D341Med (cell line): ENCODE data around the gene SUFU.

Source experiments
- DNase-seq: peaks from one replicate; pipeline ENCODE4 v3.0.0; 2012; ENCODE audit warnings: low spot score

Gene SUFU

DNA sequence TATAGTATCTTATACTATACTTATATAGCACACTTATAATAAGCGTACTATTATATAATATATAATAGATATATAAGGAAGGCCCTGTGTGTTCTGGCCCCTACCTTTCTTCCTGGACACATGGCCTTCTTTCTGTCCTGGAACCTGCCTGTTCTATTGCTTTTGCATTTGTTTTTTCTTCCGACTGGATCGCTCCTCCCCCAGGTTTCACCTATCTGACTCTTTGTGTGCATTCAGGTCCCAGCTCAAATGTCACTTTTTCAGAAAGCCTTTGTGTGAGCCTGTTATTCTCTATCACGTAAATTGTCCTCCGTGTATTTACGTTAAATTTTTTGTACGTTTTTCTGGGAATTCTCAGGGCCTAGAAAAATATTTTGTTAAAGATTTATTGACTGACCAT, 137.6 kb downstream of the SUFU start:
- DNase-seq, result no peak

DNA sequence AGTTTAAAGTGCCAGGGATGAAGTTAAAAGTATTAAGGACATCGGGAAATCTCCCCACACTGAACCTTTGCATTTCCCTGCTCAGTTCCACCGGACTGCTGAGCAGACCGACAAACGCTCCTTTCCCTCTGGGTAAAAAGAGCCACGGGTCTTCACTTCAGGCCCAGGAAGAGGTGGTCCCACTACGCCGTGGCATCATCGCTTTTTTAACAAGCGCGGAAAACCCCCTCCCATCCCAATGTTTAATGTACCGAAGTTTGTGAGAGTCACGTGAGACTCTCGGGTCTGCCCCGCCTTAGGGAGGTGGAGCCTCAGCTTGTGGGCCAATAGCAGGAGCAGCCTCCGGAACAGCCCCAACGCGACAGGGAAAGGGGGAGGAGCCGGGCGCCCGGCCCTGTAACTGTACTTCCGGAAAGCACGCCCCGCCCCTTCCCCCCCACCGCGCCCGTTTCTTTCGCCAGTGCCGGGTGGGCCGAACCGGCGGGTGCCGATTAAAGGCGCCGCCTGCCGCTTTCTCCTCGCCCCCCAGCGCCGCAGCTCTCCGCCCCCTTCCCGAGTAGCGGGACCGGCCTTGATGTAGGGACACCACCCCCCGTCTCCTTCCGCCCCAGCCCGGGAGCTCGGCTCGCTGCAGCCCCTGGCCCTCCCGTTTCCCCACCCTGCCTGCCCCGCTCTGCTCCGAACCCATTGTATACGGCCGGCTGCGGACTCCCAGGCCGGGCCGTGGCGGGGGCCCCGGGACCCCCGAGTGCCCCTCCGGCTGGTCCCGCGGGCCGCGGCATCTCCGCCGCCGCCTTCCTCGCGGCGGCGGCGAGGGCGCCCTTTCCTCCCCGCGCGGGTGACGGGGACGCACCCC, 138.3 kb downstream of the SUFU start:
- DNase-seq, result peak; percentile 86

DNA sequence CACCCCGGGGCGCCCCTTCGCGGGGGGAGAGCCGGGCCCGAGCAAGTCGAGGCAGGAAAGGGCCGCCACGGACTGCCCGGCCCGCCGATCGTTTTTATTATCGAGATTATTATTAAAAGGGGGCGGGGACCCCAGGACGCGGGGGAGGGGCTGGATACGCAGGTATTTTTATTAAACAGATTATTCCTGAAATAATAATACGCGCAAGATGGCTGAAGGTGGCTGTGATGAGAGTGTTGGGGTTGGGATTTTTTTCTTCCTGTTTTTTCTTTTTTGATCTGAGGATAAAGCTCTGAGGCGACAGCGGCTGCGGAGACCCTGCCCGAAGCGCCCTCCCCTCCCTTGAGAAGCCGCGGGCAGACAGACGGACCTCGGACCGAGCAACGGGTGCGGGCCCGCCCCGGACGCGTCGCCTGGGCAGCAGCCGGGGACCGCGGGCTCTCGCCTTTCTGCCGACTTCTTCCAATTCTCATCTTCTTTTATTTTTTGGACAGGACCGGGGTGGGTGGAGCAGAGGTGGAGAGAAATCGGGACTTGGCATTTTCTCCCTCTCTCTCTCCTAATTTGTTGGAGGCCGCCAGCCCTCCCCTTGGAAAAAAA, 139.1 kb downstream of the SUFU start:
- no peak for DNase-seq

DNA sequence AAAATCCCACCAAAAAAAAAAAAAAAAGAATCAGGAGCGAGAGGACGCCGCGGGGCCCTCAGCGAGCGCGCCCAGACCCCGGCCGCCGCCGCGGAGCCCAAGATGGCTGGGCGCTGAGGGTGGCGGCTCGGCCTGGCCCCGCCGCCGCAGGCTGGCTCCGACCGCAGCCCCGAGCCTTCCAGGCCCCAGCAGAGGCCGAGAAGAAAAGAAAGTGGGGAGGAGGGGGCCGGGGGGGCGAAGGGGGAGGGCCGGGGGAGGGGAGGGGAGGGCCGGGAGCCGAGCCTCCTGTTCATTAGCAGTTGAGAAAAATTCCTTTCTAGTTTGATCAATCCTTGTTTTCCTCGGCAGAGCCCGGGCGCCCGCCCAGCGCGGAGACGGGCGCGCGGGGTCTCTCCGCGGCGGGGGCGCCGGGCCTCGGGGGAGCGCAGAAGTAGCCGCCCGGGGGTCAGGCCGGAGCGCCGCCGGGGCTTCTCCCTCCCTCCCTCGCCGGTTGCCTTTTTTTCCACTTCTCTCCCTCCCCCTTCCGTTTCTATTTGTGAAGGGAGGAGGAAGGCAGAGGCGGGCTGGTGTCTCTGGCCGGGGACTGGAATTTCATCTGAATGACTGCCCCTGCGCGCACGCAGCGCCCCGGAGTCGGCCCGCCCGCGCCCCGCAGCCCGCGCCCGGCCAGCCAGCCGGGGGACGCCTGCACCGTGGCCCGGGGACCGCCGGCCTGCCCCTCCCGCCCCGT, 139.7 kb downstream of the SUFU start:
- peak; percentile 53 for DNase-seq

DNA sequence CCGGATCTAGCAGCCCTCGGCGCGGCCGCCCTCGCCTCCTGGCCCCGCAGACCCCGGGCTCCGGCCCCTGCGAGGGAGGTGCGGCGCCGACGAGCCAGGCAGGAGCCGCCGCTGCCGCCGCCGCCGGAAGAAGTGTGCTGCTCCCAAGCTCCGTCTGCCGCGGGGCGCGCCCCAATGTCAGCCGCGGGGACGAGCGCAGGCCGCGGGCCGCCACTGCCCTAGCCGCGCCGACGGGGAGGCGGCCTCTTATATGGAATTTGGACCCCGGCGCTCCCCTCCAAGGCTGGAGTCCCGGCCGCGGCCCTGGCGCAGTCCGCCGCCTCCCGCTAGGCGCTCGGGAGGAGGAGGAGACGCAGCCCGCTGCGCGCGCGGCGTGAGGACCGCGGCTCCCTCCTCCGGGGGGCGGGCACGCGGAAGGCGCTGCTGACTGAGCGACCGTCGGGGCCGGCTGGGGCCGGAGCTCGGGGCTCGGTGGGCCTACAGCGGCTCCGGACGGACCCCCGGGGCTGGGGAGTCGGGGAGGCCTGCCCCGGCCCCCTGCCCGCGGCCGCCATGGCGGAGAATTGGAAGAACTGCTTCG, 140.4 kb downstream of the SUFU start, which contains the start of gene TRIM8:
TSS of gene TRIM8 (plus strand) at position 414 of the 580 bp plus-strand sequence. CDS start at position 553, 139 bp downstream.
- DNase-seq, result peak; percentile 51

DNA sequence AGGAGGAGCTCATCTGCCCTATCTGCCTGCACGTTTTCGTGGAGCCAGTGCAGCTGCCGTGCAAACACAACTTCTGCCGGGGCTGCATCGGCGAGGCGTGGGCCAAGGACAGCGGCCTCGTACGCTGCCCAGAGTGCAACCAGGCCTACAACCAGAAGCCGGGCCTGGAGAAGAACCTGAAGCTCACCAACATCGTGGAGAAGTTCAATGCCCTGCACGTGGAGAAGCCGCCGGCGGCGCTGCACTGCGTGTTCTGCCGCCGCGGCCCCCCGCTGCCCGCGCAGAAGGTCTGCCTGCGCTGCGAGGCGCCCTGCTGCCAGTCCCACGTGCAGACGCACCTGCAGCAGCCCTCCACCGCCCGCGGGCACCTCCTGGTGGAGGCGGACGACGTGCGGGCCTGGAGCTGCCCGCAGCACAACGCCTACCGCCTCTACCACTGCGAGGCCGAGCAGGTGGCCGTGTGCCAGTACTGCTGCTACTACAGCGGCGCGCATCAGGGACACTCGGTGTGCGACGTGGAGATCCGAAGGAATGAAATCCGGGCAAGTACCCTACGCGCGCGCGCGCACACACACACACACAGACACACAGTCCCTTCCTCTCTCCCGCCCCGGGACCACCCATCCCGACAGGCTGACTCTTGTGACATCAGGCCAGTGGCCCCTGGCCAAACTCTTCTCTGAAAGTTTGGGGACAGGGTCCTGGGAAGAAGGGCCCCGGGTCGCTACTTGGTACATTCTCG, 141.0 kb downstream of the SUFU start:
- peak; percentile 77 for DNase-seq

DNA sequence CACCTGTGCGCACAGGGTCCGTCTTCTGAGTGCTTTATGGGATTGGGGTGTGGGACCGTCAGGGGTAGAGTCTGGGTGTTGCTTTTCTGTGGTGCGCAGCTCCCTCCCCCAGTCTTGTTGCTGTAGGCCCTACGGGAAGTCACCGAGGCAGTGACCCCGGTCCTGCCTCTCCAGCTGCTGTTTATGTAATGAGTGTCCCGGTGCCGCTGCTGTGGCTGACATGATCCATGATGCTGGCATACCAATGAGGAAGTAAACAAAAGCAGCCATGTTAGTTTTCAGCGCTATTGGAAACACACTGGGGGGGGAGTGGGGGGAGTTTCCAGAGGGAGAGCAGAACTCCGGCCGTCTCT, 141.6 kb downstream of the SUFU start:
- DNase-seq, result no peak

DNA sequence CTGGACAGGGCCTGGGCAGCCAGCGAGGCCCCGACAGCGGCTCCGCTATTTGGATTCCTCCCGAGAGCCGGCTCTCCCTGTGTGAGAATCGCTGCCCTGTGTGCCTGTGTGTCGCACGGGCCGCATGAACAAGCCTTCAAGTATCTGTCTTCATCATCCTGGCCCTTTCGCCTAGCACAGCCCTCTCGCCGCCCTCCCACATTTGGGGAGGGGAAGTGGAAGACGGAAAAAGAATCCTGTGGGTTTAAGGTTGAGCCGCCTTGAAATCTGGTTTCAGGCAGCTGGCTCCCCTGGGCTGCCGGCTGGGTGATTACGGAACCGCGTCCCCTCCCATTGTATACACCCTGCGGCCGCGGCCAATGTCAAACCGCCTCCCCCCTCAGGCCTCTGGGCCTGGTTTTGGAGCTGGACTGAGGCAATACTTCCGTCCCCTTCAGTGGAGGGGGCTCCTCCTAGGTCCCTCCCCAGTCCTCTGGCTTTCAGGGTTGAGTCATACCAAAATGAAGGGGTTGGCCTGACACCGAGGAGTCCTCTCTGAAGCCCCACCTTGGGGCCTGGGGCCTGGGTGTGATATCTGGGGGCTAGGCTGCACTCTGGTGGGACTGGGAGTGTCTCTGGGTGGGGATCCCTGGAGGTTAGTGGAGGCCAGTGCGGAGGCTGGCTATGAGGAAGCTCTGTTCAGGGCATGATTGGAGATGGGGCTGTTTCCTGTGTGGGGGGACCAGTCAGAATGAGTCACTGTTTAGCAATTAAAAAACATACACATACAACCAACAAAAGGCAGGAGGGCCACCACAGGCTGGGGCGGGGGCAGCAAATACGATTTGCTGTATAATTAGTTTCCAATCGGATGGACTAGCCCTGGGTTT, 142.2 kb downstream of the SUFU start:
- DNase-seq, result peak; percentile 61

DNA sequence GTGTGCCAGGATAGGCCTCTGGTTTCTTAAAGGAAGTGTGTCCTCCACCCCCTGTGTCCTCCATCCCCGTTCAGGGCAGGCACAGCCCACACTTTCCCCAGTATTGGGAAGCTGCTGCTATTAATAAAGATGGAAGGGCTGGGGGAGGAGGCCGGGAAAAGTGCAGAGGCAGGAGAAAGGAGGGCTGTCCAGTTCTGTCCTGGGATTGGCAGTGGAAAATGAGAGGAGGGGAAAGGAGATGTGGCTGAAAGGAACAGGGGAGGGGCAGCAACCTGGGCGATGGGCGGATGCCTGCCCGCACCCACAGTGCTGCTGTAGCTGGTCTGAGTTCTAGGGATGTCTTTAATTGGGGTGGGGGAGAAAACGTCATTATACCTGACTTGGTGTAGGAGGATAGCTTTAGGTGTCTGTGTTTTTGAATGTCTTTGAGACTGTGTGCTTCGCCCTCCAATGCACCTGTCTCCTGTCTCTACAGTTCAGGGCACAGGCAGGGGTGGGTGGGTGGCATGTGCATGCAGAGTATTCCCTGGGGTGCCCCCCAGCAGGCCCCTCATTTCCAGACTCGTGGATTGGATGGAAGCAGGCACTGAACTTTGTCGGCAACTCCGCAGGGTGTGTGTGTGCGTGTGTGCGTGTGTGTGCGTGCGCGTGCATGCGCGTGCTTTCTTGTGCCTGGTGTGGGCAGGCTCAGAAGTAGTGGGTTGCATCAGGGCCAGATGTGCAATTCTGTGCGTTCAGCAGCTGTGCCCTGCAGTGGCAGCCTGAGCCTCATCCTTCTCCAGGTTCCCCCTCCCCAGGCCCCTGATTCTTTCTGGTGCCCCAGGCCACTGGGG, 143.1 kb downstream of the SUFU start:
- DNase-seq, result no peak

DNA sequence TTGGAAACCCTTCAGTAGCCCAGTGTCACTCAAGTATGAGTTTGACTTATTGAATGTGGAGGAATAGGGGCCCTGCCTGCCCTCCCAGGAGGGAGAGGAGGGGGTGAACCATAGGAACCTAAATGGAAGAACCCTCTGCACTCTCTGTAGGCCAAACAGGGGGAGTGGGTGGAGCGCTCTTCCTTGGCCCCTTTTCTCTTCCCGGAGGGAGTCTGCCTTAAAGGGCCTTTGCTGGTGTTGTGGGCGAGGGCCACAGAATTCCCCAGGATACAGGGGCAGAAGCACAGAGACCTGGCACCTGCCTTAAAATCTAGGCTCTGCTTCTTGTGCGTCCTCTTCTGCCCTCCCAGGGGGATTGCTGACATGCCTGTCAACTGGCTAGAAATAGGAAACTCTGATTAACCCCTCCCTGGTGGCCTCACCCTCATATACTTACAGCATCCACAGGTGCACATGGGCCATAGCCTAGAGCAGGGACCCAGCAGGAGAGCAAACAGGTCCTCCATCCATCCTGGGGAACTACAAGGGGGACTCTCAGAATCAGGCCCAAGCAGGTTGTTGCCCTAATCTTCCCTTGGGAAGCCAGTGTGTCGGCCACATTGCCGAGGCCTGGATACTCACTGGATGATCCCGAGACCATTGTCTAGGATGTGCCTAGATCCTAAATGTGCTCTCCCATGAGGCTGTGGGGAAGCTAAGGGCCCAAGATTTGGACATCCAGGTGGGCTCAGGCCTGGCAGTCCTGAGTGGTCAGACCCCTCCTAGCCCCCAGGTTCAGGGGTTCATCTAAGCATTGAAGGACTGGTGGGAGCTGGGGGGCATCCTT, 143.9 kb downstream of the SUFU start:
- DNase-seq, result no peak

DNA sequence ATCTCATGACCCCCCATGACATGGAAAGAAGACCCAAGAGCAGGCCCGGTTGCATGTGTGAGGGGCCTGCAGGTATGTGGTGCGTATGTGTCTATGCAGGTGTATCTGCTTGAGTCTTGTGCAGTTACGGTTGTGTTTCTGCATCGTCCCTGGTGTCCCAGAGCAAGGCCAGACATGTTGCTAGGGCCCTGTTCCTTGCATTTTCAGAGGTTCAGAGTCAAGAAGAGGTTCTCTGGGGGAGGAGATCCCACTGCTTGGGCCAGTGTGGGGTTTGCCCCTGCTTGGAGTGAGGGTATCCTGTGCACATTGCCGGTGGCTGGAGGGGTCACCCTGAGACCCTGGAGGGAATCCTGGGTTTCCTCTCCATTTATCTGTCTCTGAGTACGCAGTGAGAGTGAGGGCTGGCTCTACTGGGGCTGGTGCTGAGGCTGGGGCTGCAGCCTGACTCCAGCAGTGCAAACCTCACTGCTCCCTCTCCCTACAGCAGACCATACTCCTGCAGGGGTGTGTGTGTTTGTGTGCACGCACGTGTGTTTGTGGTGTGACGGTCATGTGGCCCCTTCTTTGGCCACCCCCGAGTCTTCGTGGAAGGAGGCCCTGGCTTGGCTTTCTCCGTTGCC, 144.6 kb downstream of the SUFU start:
- DNase-seq, result no peak

DNA sequence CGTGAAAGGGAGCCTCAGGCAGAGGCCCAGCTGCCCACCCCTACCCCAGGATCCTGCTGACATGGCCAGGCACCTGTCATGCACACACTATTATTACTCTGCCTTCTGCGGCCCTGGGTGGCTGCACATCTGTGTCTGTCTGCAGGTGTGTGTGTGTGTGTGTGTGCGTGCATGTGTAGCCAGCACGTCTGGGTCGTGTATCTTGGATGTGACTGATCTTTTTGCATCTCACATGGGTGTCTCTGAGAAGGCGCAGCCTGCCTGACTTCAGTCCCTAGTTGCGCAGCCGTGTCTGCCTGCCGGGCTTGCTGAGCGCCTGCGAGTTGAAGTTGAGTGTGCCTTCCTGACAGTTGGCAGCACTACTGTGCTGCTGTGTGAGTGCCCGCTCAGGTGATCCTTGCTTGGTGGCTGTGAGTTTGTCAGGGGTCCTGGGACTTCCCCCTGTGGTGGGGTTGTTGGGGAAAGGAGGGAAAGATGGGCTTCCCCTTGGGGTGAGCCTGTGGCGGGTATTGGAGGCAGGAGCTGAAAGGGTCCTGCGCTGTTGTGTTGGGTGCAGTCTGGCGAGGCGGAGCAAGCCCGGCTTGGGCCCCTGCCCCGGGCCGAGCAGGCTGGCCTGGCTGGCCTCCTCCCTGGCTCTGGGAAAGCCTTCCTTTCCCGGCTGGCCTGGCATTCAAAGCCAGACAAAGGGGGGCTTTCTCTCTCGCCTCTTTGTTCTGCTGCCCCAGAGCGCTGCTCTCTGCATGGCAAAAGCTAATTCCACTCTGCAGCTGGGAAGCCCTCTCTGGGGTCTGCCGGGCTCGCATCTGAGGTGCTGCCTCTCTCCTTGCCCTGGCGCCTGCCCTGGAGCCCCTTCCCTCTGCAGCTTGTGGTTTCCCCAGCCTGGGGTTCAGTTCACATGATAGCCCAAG, 145.4 kb downstream of the SUFU start:
- DNase-seq, result no peak

DNA sequence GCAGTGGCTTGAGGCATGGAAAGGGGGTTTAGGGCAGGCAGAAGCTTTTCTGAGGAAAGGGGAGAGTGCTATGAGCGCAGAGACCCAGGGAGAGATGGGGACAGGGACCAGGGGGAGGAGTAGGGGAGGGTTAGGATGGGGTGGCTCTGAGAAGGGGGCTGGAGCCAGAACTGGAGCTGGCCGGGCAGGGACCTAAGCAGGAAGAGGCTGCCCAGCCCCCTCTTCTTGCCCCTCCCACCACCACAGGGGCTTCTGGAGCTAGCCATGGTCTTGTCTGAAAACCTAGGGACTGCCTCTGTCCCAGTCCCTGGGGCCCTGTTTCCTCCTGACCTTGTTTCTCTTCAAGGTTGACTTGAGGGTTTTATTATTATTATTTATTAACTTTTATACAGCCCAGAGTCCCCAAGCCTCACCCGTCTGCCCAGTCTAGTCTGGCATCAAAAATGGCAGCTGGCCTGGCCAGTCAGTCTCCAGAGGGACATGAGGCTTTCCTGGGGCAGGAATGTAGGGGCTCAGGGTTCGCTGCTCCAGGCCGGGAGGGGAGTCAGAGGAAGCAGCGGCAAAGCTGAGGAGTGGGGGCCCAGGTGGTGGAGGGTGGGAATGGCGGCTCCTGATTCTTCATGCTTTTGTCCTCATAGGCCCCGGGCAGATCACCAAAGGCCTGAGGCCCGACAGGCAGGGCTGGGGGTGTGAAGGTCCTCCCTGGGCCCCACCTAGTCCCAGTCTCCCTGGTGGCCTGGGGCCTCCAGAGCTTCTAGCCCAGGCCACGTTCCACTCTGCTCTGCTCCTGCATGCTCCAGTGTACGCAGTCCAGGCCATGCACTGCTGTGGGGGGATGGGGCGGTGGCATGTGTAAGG, 146.3 kb downstream of the SUFU start:
- no peak for DNase-seq

DNA sequence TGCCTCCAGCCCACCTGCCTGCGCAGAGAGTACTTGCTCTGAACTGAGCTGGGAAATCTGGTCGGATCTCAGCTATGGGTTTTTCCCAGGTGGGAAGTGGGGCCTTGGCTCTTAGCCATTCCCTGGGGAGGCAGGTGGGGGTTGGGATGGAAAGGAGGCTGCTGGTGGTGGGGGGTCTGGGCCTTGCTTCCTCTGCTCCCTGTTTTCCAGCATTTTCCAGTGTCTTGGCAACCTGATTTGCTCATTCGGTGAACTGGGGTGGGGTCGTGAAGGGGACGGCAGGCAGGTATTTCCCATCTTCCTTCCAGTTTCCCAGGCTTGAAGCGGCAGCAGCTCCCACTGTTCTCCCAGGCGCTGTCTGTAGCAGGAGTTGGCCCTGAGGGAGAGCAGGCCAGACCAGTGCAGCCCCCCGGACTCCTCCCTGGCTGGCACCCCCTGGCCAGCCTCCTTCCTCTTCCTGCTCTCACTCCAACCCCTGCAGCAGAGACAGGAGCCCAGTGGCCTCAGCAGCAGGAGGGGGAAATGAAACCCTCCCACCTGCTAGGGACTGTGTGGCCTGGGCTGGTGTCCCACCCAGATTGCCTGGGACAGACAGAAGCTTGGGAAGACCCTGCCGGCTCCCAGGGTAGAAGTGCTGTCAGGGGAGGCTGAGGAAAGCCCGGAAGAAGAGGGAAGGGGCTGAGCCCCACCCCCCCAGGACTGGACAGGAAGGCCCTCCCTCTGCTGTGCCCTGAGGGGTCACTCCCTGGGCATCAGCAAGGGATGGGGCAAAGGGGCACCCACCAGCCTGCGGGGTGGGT, 147.1 kb downstream of the SUFU start:
- DNase-seq, result no peak

DNA sequence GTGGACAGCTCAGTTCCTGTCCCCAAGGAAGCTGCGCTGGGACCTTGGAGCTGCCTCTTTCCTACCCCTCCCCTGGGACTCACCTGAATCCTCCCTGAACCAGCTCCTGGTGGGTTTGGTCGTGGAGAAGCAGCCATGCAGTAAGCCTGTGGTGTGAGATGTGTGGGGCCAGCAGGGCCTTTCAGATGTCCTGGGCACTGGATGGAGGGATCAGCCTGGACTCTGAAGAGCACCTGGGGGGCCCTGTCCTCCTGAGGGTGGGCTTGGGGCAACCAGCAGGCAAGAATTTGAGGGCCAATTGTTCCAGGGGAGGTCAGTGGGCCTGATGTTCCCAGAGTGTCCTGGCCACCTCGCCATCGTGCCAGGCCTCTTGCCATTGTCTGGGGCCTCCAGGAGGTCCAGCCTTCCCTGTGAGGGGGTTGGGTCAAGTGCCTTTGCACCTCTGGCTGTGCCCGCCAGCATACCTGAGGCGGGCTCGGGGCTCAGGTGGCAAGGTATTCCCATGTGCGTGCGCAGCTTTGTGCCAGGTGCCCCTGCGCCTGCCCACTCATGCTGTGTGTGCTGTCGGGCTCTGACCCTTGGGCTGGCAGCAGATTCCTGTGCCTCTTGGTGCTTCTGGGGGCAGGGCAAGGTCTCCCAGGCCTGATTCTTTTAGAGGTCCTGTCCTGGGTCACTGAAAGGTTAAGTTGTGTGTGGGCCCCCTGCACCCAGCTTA, 147.8 kb downstream of the SUFU start:
- DNase-seq, result no peak
